NOMO-1 (cell line): Measurements from ENCODE around the gene THSD4.

Experiments used
- DNase-seq, 2 experiments: peaks; one replicate each; lab custom pipeline; 2025; ENCODE audit not compliant: unreplicated experiment in 2 of 2; lab: John Stamatoyannopoulos, UW

Gene THSD4

DNA sequence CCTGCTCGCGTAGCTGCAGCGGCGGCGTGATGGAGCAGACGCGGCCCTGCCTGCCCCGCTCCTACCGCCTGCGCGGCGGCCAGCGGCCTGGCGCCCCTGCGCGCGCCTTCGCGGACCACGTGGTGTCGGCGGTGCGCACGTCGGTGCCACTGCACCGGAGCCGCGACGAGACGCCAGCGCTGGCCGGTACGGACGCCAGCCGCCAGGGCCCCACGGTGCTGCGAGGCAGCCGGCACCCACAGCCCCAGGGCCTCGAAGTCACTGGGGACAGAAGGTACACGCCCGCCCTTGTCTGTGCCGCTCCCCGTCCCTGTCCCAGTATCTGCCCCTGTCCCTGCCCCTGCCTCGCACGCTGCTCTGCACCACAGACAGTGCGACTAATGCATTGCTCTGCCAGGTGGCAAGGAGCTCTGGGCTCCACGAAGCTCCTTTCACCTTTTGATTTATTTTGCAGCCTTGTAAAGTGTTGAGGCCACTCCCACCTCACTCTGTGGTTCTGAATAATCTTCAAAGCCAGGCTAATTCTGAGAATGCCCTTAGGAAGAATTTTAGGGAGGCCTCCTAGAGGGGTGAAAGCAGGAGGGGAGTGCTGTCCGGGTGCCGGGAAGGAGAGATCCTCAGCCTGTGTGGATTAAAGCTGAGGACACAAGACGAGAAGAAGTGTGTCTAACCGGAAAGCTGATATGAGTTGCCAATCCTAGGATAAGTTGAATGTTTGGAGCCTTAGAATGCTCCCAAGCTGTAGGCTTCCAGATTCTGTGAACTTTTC, 100.0 kb downstream of the THSD4 start:
- DNase-seq: no peak

DNA sequence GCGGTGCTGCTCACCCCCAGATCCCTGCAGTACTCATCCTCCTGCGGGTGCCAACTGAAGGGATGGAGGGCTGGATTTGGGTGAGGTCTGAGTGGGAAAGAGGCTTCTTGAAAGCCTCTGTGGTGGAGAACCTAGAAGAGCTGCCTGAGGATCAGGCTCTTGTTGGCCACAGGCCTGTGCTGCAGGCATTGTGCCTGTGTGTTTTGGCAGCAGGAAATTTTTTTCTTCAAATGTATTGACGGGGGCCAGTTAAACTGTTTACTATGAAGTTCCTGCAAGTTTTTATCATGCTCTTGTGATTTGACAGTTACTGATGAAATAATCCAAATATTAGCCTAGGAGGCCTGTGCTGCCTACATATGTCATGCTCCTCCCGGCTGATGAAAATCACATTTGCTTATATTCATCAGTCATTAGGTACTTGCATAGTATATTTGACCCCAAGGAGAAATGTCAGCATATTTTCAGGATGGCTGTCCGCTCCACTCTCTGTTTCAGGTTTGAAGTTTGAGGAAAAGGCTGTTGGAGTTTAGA, 103.1 kb downstream of the THSD4 start:
- no peak for DNase-seq

DNA sequence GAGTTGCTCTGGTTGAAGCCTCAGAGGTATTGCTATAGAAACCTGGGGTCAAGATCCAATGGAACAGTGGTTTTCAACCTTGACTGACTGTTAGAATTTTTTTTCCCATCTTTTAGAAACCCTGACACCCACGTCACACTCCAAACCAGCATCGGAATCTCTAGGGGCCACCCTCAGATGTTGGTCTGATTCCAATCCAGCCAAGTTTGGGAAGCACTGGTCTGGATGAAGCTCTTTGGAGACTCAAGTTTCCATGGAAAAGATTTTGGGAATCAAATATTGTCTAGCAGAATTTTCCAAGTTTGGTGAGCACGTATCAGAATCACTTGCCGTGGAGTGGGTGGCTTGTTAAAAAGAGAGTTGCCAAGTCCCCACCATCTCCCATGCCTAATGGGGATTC, 103.8 kb downstream of the THSD4 start:
- no peak for DNase-seq

DNA sequence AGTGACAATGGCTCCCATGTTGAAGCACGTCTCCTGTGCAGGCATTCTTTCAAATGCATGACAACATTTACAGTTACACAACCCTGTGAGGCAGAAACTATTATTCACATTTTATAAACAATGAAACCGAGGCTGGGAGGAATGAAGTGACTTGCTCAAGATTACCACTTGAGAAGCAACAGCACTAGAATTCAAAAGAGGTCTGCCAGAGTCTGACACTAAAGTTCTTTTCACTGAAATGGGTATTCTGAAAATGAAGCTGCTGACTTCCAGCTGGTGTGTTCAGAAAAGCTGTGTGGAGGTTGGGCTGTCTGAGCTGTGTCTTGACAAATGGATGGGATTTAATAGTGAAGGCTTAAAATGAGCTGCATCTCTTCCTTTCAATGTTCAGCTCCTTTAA, 104.4 kb downstream of the THSD4 start:
- DNase-seq: no peak

DNA sequence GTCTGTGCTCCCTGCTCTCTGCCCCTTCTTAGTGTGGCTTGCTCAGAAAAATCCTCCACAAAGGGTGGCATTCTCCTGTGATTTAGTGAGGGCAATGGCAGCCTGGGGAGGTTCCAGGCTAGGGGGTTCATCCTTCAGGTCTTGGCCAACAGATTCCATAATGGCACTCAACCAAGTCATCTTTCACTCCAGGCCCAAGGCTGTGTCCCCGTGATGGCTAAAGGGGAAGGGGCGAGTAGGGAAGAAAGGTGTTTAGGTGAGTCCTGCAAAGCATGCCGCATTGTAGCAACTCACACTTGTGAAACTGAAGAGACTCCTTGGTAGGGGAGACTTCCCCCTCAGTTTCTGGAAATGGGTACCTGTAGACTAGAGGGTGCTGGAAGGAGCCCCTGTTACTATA, 105.6 kb downstream of the THSD4 start:
- no peak for DNase-seq

DNA sequence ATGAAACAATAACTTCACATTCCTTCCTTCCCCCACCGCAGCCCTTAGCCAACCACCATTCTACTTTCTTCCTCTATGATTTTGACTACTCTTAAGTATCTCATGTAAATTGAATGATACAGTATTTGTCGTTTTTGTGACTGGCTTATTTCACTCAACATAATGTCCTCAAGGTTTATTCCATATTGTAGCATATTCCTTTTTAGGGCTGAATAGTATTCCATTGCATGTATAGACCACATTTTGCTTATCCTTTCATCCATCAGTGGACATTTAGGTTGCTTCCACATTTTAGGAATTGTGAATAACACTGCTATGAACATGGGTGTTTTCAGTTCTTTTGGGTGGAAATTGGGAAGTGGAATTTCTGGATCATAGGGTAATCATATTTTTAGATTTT, 106.1 kb downstream of the THSD4 start:
- DNase-seq: no peak

DNA sequence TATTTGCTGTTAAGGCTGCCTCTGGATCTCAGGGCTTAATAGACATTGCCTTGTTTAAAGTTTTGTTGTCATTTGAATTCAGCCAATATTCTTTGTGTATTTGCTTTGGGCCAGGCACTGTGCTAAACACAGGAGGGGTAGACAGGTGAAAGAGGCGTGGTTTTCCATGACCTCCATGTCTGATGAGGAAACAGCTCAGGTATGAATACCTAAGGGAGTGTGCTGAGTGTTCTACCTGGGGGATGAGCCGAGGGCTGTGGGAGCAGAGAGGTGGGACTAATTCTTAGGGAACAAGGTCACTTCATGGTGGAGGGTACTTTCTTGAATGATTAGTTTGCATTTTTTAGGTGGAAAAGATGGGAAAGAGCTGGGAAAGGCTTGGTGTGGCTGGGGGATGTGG, 108.2 kb downstream of the THSD4 start:
- no peak for DNase-seq

DNA sequence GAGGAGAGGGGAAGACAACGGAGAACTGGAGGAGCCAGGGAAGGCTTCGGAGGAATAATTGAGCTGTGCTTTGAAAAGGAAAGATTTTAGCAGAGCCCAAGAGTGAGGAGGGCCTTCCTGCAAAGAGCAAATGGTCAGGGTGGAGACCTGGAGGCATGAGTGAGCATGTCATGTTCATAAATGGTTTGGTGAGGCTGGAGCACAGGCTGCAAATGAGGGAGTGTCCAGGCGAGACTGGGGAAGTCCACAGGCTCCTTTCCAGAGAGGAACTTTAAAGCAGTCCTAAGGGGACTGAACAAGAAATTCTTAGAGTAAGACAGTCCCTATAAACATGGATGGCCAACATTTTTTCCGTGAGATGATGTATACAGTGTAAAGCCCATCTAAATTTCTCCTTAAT, 108.8 kb downstream of the THSD4 start:
- no peak for DNase-seq

DNA sequence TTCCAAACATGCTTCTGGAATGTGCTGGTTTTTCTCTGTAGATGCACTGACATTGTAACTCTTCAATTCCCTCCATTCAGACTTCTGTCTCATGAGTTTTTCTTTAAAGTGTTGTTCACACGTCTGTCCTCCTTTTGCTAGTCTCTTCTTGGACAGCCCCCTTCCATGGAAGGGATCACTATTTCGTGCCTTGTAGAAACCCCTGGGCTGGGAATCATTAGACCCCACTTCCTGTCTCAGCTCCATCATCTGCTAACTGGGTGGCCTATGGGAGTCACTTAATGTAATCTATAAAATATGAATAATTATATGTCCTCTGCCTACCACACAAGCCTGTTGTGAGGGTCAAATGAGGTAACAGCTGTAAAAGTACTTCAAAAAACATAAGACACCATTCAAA, 110.6 kb downstream of the THSD4 start:
- no peak for DNase-seq

DNA sequence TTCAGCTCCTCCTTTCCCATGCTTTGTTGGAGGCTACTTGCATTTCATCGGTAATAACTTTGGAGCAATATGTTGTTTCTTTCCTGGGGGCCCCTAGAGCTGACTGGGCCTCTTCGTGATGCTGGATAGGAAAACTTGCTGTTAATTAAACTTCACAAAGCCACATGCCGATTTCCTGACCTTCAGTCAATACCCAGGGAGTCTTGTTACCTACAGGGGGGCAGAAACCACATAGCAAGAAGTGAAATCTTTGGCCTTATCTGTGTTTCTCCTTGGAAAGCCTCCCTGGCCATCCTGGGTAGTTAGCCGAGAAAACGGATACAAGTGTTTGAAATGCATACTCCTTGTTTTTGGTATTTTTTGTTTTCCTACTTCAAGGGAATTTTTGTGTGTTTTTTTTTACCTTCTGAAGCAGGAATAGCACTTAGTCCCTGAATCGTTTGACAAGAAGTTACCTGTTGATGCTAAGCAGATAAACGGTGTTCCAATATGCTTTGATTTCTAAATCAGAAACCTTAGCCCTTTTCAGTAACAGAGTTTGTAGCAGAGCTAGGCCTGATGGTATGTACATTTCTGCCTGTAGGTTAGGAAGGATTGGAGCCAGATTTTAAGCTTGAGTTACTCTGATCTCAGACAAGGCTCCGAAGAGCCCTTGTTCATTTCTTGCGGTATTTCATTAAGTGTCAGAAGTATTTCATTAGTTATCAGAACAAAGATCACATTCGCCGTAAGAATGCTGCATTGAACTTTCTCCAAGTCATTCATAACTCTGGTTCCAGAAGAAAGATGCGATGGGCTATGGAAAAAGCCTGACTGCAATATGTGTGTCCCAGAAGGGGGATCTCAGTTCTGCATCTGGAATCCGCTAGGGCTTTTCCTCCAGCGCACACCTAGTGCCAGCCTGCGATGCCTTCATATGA, 111.5 kb downstream of the THSD4 start:
- no peak for DNase-seq

DNA sequence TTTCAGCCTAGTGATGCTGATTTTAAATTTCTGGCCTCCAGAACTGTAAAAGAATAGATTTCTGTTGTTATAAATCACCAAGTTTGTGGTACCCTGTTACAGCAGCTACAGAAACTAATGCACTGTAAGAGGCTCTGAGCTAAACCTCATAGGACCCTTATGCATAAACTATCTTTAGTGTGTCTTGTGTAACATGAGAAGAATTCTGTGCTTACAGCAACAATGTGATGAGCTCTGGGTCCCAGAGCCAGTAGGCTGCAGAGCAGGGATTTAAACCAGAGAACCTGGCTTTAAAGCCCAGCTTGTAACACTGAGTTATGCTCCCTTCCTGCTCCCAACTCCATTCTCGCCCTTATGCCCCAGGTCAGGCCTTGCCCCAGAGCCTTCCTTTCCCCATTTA, 113.1 kb downstream of the THSD4 start:
- DNase-seq: no peak

DNA sequence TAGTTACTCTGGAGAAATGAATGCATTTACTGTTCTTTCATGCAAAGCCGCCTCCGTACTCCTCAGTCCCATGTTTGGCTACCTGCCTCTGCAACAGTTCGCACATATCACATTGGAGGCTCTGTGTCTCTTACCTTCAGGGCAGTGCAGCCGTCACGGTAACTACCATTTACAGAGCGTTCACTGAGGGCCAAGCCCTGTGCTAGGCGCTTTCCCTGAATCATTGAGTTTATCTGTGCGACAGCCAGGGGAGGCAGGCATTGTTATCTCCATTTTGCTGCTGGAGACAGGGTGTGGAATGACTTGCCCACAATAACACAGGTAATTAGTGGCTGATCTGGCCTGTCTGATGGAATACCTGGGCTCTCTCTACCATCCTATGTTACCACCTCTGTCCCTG, 115.0 kb downstream of the THSD4 start:
- DNase-seq: no peak

DNA sequence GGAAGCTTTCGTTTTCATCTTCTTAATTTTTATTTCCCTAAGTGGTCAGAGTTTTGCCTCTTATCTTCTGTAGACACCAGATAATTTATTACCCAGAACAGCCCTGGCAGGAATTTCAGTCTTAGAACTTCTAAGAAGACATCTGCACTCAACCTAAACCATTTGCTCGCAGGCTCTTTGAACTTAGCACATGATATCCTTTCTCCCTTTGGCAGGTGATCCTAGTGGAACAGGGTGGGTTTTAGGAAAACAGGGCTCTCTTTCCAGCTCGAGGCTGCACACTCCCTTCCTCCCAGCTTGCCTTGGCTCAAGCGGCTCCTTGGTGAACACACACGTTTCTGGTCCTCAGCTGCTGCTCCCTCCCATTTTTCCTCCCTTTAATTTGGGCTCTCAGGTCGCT, 116.5 kb downstream of the THSD4 start:
- DNase-seq: no peak

DNA sequence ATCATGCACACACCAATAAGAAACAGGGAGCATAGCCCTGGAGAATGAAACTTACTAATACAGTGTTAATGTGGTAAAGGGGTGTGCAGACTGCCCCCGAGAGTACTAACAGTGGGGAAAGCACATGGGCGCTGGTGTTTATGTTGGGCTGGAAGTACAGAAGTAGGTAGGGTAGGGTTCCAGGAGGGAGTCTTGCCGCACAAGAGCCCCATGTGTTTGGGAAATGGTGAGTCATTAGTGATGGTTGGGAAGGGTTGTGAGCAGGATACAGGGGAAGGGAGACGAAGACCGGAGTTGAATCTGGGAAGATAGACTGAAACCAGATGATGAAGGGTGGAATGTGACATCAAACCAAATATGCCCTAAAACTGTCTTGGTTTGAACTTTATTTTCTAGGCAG, 117.1 kb downstream of the THSD4 start:
- no peak for DNase-seq

DNA sequence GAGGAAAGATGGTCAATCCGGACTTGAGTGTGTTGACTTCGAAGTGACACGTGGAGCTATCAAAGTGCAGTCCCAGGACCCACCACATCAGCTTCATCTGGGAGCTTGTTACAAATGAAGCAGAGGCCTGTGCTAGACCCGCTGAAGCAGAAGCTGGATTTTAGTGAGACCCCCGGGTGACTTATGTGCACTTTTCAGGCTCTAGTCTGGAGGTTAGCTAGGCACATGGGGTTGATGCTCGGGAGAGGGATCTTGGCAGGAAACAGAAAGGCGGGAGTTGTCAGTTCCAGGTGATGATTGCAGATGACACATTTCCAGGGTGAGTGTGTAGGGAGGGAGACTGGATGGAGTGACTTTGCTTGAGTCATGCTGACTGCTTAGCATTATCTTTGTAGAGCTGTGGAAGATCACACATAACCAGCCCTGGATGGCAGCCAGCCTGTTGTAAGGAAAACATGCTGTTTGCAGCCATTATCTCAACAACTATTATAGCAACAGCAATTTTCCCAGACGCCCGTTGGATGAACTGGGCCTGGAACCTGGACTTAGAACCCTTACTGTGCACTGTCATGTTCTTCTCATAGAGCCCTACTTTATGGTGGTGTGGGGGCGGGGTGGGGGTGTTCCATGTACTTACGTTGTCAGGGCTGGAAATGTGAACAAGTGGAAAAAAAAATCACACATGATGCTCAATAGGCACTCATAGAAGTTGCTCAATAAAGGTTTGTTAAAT, 122.4 kb downstream of the THSD4 start:
- no peak for DNase-seq

DNA sequence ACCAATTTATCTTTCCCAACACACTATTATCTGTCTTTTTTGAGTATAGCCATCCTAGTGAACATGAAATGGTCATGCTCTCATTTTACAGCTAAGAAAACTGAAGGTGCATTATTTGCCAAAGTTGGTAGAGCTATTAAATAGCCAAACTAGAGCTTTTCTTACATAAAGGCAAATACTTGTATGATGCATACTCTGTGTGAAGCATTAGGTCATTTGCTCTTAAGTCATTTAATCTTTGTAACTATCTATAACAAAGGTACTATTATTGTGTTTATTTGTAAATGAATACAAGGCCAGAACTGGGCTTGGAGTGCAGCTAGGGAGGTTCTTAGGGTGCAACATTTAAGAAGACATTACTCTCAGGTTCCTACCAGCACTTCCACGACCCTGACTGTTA, 123.7 kb downstream of the THSD4 start:
- no peak for DNase-seq

DNA sequence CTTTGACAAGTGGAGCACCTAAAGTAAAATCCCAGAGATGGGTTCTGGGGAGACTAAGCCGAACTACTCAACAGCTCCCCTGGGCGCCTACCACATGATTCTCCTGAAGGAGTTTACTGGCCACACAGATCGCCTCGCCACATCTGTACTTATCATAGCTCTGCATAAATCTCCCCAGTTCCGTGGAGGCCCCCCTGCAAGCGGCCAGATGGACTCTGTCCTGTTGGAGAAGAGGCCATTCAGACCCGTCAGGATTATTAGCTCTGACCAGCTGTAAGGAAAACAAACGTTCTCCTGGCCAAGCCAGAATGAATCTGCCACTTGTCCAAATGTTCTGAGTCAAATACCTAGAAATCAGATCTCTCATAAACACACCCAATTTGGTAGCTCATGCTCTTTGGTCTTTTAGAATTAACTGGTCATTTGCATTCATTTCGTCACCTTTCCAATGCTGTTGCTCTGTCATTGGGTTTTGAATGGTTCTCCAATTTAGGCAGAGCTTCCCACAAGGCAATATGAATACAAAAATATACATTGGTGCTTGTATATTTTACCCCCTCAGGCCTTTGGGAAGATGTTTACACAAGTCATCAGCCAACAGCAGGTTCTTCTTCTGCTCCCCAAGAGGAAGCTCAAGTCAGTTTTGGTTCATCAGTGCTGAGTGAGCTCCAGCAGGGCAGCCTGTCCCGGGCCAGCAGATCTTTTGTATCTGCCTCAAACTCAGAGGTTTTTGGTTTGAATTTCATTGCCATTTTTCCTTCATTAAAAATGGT, 124.5 kb downstream of the THSD4 start:
- no peak for DNase-seq

DNA sequence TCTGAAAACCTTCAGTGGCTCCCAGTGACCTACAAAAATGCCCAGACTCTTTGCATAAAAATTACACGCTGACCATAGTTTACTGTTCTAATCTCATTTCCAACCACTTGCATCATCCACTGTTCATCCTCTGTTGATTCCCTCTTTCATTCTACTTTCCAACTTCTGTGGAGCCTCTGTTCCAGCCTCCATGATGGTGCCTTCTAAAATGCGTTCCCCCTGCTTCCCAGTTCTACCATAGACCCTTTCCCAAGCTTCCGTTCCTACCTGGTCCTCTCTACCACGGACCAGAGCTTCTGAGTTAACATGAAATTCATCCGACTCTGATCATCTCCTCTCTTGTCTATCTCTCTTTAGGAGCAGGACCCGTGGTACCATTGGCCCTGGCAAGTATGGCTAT, 127.0 kb downstream of the THSD4 start:
- DNase-seq: no peak

DNA sequence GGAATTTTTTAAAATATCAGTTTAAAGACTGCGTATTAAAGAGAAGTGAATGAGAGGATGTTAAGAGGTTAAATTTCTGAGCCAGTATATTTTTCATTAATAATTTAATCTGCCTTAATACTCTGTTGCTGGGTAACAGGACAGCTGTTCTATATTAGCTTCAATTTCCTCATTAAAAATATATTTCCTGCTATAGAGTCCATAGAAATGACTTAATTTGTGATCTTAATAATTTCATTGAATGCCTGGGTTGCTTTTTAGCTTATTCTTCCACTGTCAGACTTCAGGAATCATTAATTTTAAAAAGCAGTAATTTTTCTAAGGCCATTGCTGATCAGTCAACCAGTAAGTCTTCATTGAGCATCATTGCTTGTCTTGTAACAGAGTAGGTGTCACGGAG, 129.0 kb downstream of the THSD4 start:
- no peak for DNase-seq

DNA sequence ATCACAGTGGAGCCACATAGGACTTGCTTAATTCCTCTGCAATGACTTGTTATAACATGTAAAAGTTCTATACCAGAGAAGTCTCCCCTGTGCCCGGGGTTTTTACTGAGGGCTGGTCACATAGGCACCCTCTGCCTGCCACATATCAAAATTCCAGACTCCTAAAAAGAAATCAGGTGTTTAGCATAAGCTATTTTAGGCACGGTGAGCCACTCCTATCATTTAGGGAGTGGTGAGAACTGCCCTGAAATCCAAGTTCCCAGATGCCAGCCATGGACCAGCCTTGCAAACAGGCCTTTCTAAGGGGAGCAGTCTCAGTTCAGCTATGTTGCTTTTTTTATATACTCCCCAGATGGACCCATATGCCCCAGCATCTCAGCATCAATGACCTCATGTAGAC, 130.3 kb downstream of the THSD4 start:
- DNase-seq: no peak
